Osteoblast (primary cell): ENCODE data around the gene CTR9. TPM values are rescaled to one million over a fixed set of nuclear protein-coding genes. Genes with fewer than 3 reads are reported as not detected.

Experiments used
- DNase-seq: peaks from one replicate; pipeline ENCODE4 v3.0.0; 2011; ENCODE audit warnings: low spot score, mixed read lengths; ENCODE audit not compliant: insufficient read length; ENCODE audit errors: missing footprints
- H2AFZ ChIP-seq: 2 replicates; pipeline ENCODE4 v1.6.0; 2011; ENCODE audit warnings: mild to moderate bottlenecking, low read length
- H3K27ac ChIP-seq: 2 replicates; pipeline ENCODE4 v1.5.1; 2011; ENCODE audit warnings: mild to moderate bottlenecking, low read depth, low read length, moderate library complexity
- H3K27me3 ChIP-seq: 2 replicates; pipeline ENCODE4 v1.6.0; 2012; ENCODE audit warnings: mild to moderate bottlenecking, control low read depth, inconsistent platforms, low read length, moderate library complexity; ENCODE audit not compliant: insufficient read depth
- H3K36me3 ChIP-seq: 2 replicates; pipeline ENCODE4 v1.5.1; 2011; ENCODE audit warnings: mild to moderate bottlenecking, low read length, control low read depth, moderate library complexity; ENCODE audit not compliant: insufficient read depth
- H3K4me1 ChIP-seq: 2 replicates; pipeline ENCODE4 v1.5.1; 2011; ENCODE audit warnings: mild to moderate bottlenecking, low read length, control low read depth, moderate library complexity; ENCODE audit not compliant: insufficient read depth
- H3K4me2 ChIP-seq: 2 replicates; pipeline ENCODE4 v1.6.0; 2011; ENCODE audit warnings: mild to moderate bottlenecking, low read length; ENCODE audit not compliant: insufficient read depth
- H3K4me3 ChIP-seq: fragments of 200-600 bp; sonication (generic); 3 replicates; pipeline ENCODE4 v1.5.1; 2012; ENCODE audit warnings: mild to moderate bottlenecking, low read length, inconsistent platforms; ENCODE audit not compliant: insufficient read depth
- H3K79me2 ChIP-seq: 2 replicates; pipeline ENCODE4 v1.6.0; 2012; ENCODE audit warnings: mild to moderate bottlenecking, low read length, control low read depth, inconsistent platforms; ENCODE audit not compliant: insufficient read depth
- H3K9me3 ChIP-seq: 2 replicates; pipeline ENCODE4 v1.5.1; 2011; ENCODE audit warnings: low read depth, low read length, control low read depth
- H4K20me1 ChIP-seq: 2 replicates; pipeline ENCODE4 v1.6.0; 2012; ENCODE audit warnings: mild to moderate bottlenecking, low read length, control low read depth; ENCODE audit not compliant: insufficient read depth
- total RNA-seq: library from RNA; depleted of rRNA; stranded (reverse); fragments of >200 nt; gene quantifications from 2 replicates; pipeline ENCODE4 v1.2.3, GENCODE V29; 2012
- TF ChIP-seq, protein P1 (sequence below): IDR thresholded peaks from 2 replicates; pipeline ENCODE4 v1.5.1; 2011; ENCODE audit warnings: mild to moderate bottlenecking, low read depth, low read length, moderate library complexity; ENCODE audit errors: extremely low read depth

The CTR9 gene
- total RNA-seq, 1 donor: 25.0 TPM

GRCh38 chr11:10715571-10715970, 35.5 kb upstream of the CTR9 start:
- Histone ChIP-seq H3K79me2 (no peaks in the 10 kb centered on the region), H3K4me1 (peaks cover 5% of the 10 kb centered on the region), H3K36me3 (no peaks in the 10 kb centered on the region), H3K27ac (no peak overlapping the region), H3K27me3 (peaks cover 15% of the 10 kb centered on the region), H4K20me1 (no peaks in the 10 kb centered on the region), H3K4me3 (no peak overlapping the region), H3K4me2 (no peak overlapping the region), H2AFZ (no peak overlapping the region), H3K9me3 (no peaks in the 10 kb centered on the region)
- DNase-seq: no peak
- TF ChIP-seq, protein P1, sequence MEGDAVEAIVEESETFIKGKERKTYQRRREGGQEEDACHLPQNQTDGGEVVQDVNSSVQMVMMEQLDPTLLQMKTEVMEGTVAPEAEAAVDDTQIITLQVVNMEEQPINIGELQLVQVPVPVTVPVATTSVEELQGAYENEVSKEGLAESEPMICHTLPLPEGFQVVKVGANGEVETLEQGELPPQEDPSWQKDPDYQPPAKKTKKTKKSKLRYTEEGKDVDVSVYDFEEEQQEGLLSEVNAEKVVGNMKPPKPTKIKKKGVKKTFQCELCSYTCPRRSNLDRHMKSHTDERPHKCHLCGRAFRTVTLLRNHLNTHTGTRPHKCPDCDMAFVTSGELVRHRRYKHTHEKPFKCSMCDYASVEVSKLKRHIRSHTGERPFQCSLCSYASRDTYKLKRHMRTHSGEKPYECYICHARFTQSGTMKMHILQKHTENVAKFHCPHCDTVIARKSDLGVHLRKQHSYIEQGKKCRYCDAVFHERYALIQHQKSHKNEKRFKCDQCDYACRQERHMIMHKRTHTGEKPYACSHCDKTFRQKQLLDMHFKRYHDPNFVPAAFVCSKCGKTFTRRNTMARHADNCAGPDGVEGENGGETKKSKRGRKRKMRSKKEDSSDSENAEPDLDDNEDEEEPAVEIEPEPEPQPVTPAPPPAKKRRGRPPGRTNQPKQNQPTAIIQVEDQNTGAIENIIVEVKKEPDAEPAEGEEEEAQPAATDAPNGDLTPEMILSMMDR: no peak

- Histone ChIP-seq H3K27me3 (peaks cover 16% of the 10 kb centered on the region), H3K4me2 (no peak overlapping the region), H3K36me3 (no peaks in the 10 kb centered on the region), H3K9me3 (no peaks in the 10 kb centered on the region), H3K4me1 (peaks cover 5% of the 10 kb centered on the region), H3K4me3 (no peak overlapping the region), H3K79me2 (no peaks in the 10 kb centered on the region), H4K20me1 (no peaks in the 10 kb centered on the region), H3K27ac (no peak overlapping the region), H2AFZ (no peak overlapping the region)
- DNase-seq: no peak
- TF ChIP-seq, protein P1: no peak
Observed at GRCh38 chr11:10716122-10716521, 34.9 kb upstream of the CTR9 start.

- Histone ChIP-seq H3K4me3 (no peak overlapping the region), H3K9me3 (no peaks in the 10 kb centered on the region), H3K4me1 (peaks cover 5% of the 10 kb centered on the region), H3K36me3 (no peaks in the 10 kb centered on the region), H4K20me1 (no peaks in the 10 kb centered on the region), H3K27me3 (peaks cover 16% of the 10 kb centered on the region), H3K27ac (no peak overlapping the region), H3K4me2 (no peak overlapping the region), H3K79me2 (no peaks in the 10 kb centered on the region), H2AFZ (no peak overlapping the region)
- no peak for DNase-seq
- TF ChIP-seq, protein P1: no peak
Observed at GRCh38 chr11:10716543-10717259, 34.3 kb upstream of the CTR9 start.

DNA sequence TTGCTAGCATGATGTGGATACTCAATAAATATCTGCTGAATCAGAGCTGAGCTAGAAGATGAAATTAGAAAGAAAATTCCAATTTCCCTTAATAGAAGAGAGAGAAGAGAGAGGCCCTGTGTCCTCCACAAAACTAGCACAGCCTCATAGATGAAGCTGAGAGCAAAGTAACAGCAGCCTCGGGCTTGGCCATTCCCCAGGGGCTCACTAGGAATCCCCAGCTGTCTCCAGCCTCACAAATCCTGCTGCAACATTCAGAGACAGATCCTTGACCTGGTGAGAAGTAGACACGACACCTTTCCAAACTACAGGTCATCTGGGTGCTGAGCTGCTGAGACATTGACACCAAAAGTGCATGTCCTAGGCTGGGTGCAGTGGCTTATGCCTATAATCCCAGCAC, 31.4 kb upstream of the CTR9 start:
- no peaks in the 10 kb centered on the region for H3K36me3 ChIP-seq
- no peaks in the 10 kb centered on the region for H3K79me2 ChIP-seq
- H3K9me3 ChIP-seq: no peaks in the 10 kb centered on the region
- no peak overlapping the region for H2AFZ ChIP-seq
- H3K4me3 ChIP-seq: no peak overlapping the region
- H3K27ac ChIP-seq: no peak overlapping the region
- H3K4me1 ChIP-seq: peaks cover 5% of the 10 kb centered on the region
- H3K27me3 ChIP-seq: peaks cover 18% of the 10 kb centered on the region
- TF ChIP-seq, protein P1: no peak
- no peak overlapping the region for H3K4me2 ChIP-seq
- DNase-seq: no peak
- H4K20me1 ChIP-seq: no peaks in the 10 kb centered on the region
